GM12878 (cell line): ENCODE measurements around the gene PTPRS. TPM values are rescaled to one million over a fixed set of nuclear protein-coding genes. Genes with fewer than 3 reads are reported as not detected.

Experiments
- ATAC-seq: fragments of 200-7000 bp; cut with Tn5 transposase; 3 replicates; pipeline ENCODE4 v1.9.1; 2020; ENCODE audit warnings: mild to moderate bottlenecking, moderate library complexity
- BruUV-seq: library from RNA; stranded (reverse); fragments of 400-500 nt; replicated peaks from 2 replicates; lab custom pipeline; 2021; lab: Mats Ljungman, UMichigan
- CTCF ChIA-PET: fragments of 300-600 bp; sonication (Branson Sonifier 250); formaldehyde crosslinking; extraction: SDS; loops from one replicate; lab custom pipeline; 2021; ENCODE audit warnings: inconsistent platforms; lab: Yijun Ruan, JAX
- POLR2A ChIA-PET: fragments of 350-600 bp; formaldehyde crosslinking; extraction: SDS; loops from one replicate; lab custom pipeline; 2021; ENCODE audit warnings: inconsistent platforms; lab: Charles Lee
- RAD21 ChIA-PET: fragments of 300-600 bp; sonication (Branson Sonifier 250); formaldehyde crosslinking; loops from one replicate; lab custom pipeline; 2023; ENCODE audit warnings: antibody characterized with exemption; ENCODE audit not compliant: unreplicated experiment; lab: Charles Lee
- SMC1A ChIA-PET: fragments of 300-600 bp; sonication (Branson Sonifier 250); formaldehyde crosslinking; loops from one replicate; lab custom pipeline; 2023; ENCODE audit not compliant: unreplicated experiment, uncharacterized antibody; lab: Charles Lee
- DNase-seq: peaks from one replicate; pipeline ENCODE4 v3.0.0-alpha.2; 2011; ENCODE audit warnings: low read depth, low spot score
- FAIRE-seq: peaks from 3 replicates; lab custom pipeline; 2011; peaks lifted over from hg19 to GRCh38; lab: Jason Lieb, UNC
- H2AFZ ChIP-seq: 2 replicates; pipeline ENCODE4 v1.6.0; 2011; ENCODE audit warnings: low read depth, low read length, control low read depth; ENCODE audit not compliant: control insufficient read depth
- H3K27ac ChIP-seq: 2 replicates; pipeline ENCODE4 v1.5.1; 2011; ENCODE audit warnings: control low read depth; ENCODE audit not compliant: control insufficient read depth, insufficient read depth
- H3K27me3 ChIP-seq, 2 experiments: replicated peaks in 1 of 2; 2 replicates each; pipeline versions ENCODE4 v1.6.0 to v1.6.1; 2011; ENCODE audit warnings: low read length in 1 of 2; ENCODE audit not compliant: control insufficient read depth in 2 of 2, insufficient read depth in 2 of 2
- H3K36me3 ChIP-seq, 2 experiments: 2 replicates each; pipeline ENCODE4 v1.5.1; 2011; ENCODE audit warnings: low read length in 1 of 2; ENCODE audit not compliant: control insufficient read depth in 2 of 2, insufficient read depth in 2 of 2
- H3K4me1 ChIP-seq: 2 replicates; pipeline ENCODE4 v1.6.1; 2011; ENCODE audit warnings: mild to moderate bottlenecking, low read length, moderate library complexity, mixed read lengths; ENCODE audit not compliant: control insufficient read depth, insufficient read depth
- H3K4me2 ChIP-seq: 2 replicates; pipeline ENCODE4 v1.6.0; 2011; ENCODE audit warnings: control low read depth; ENCODE audit not compliant: control insufficient read depth, insufficient read depth
- H3K4me3 ChIP-seq: fragments of 200-600 bp; sonication (generic); 2 replicates; pipeline ENCODE4 v1.5.1; 2016
- H3K79me2 ChIP-seq: 2 replicates; pipeline ENCODE4 v1.6.0; 2011; ENCODE audit warnings: low read length; ENCODE audit not compliant: control insufficient read depth, insufficient read depth
- H3K9ac ChIP-seq: 2 replicates; pipeline ENCODE4 v1.8.0; 2011; ENCODE audit warnings: low read length, control low read depth, mixed read lengths; ENCODE audit not compliant: control insufficient read depth, insufficient read depth
- H3K9me3 ChIP-seq: replicated peaks from 3 replicates; pipeline ENCODE4 v1.5.1; 2011; ENCODE audit warnings: mild to moderate bottlenecking, low read length; ENCODE audit not compliant: control insufficient read depth, insufficient read depth
- H4K20me1 ChIP-seq: 2 replicates; pipeline ENCODE4 v1.6.0; 2011; ENCODE audit not compliant: control insufficient read depth, insufficient read depth
- BCL11A ChIP-seq: IDR thresholded peaks from 2 replicates; pipeline ENCODE4 v1.6.1; 2011; ENCODE audit warnings: low read depth, low read length
- BMI1 ChIP-seq: fragments of 450-650 bp; IDR thresholded peaks from 2 replicates; pipeline ENCODE4 v1.6.1; 2016; ENCODE audit warnings: mild to moderate bottlenecking, moderate library complexity, borderline replicate concordance
- EED ChIP-seq: sonication (generic); IDR thresholded peaks from 2 replicates; pipeline ENCODE4 v1.6.1; 2016; ENCODE audit warnings: antibody characterized with exemption, low read depth
- JUND ChIP-seq: IDR thresholded peaks from 2 replicates; pipeline ENCODE4 v1.6.1; 2012; ENCODE audit warnings: low read depth, mild to moderate bottlenecking, low read length, improper control_type of control experiment, moderate library complexity
- KLF5 ChIP-seq: fragments of 450-650 bp; IDR thresholded peaks from 2 replicates; pipeline ENCODE4 v1.6.1; 2014; ENCODE audit warnings: mild to moderate bottlenecking; ENCODE audit not compliant: partially characterized antibody
- LARP7 ChIP-seq: fragments of 450-650 bp; IDR thresholded peaks from 2 replicates; pipeline ENCODE4 v1.6.1; 2017; ENCODE audit warnings: mild to moderate bottlenecking
- MEF2B ChIP-seq: fragments of 450-650 bp; IDR thresholded peaks from 2 replicates; pipeline ENCODE4 v1.6.1; 2018; ENCODE audit warnings: mild to moderate bottlenecking, moderate library complexity; ENCODE audit not compliant: partially characterized antibody, poor library complexity, severe bottlenecking
- MTA2 ChIP-seq: fragments of 450-650 bp; IDR thresholded peaks from 2 replicates; pipeline ENCODE4 v1.6.1; 2016; ENCODE audit warnings: low read depth, mild to moderate bottlenecking, moderate library complexity
- MTA3 ChIP-seq: IDR thresholded peaks from 2 replicates; pipeline ENCODE4 v1.6.1; 2012; ENCODE audit warnings: low read length, inconsistent platforms, borderline replicate concordance
- PAX8 ChIP-seq: fragments of 450-650 bp; IDR thresholded peaks from 2 replicates; pipeline ENCODE4 v1.6.1; 2017; ENCODE audit warnings: mild to moderate bottlenecking, moderate library complexity
- POLR2A ChIP-seq: IDR thresholded peaks from 2 replicates; pipeline ENCODE4 v1.6.1; 2011; ENCODE audit warnings: low read depth, mild to moderate bottlenecking, low read length
- POLR2AphosphoS5 ChIP-seq: IDR thresholded peaks from 2 replicates; pipeline ENCODE4 v1.6.1; 2011; ENCODE audit warnings: mild to moderate bottlenecking, low read length, inconsistent platforms
- RCOR1 ChIP-seq: conservative IDR thresholded peaks from 2 replicates; pipeline ENCODE4 v1.6.1; 2012; ENCODE audit warnings: low read depth, low read length, improper control_type of control experiment
- ZNF207 ChIP-seq: fragments of 450-650 bp; IDR thresholded peaks from 2 replicates; pipeline ENCODE4 v1.6.1; 2014; ENCODE audit warnings: antibody characterized with exemption, mild to moderate bottlenecking, borderline replicate concordance
- ZNF217 ChIP-seq: fragments of 450-650 bp; IDR thresholded peaks from 2 replicates; pipeline ENCODE4 v1.6.1; 2017; ENCODE audit warnings: antibody characterized with exemption, mild to moderate bottlenecking
- ZZZ3 ChIP-seq: IDR thresholded peaks from 2 replicates; pipeline ENCODE4 v1.6.1; 2011; ENCODE audit warnings: low read depth; ENCODE audit not compliant: control insufficient read depth, insufficient read length
- whole genome bisulfite sequencing: methylation state at CpG from one replicate; pipeline ENCODE4 v1.1.6; 2016; ENCODE audit warnings: low lambda C conversion rate; ENCODE audit not compliant: insufficient replicate concordance, insufficient coverage; ENCODE audit errors: missing lambda C conversion rate; 5-methylcytosine and 5-hydroxymethylcytosine counted together
- in situ Hi-C: fragments of 300-500 bp; cut with MboI; formaldehyde crosslinking; loops from 9 replicates; pipeline ENCODE4 v1.14.3; 2018; ENCODE audit warnings: mixed read lengths
- intact Hi-C: fragments of 100-400 bp; cut with micrococcal nuclease; formaldehyde crosslinking; loops from one replicate; pipeline ENCODE4 v1.14.2; 2022; ENCODE audit not compliant: unreplicated experiment
- polyA plus RNA-seq, 11 experiments: library from polyadenylated mRNA; depleted of rRNA in 4 of 11; unstranded in 6 of 11; stranded (reverse) in 5 of 11; fragments of >200 nt; fragmentation: Nextera tagmentation in 4 of 11; fragmentation: Illumina TruSeq in 1 of 11; extraction: Ambion mirVana in 4 of 11; extraction: Trizol in 1 of 11; gene quantifications; 1 replicate in 1 of 11; 2 replicates in 10 of 11; pipeline versions ENCODE4 v1.2.1 to v1.2.3, GENCODE V29; 2011 to 2016; ENCODE audit warnings: inconsistent platforms in 2 of 11, missing spikeins in 2 of 11, low read depth in 1 of 11
- total RNA-seq, 4 experiments: library from RNA; depleted of rRNA in 3 of 4; stranded (reverse); fragments of >200 nt in 3 of 4; fragmentation: Illumina TruSeq in 1 of 4; extraction: Trizol in 1 of 4; gene quantifications; 2 replicates each; pipeline versions ENCODE4 v1.2.1 to v1.2.3, GENCODE V29; 2013 to 2021
- TF ChIP-seq, protein P1 (sequence below): fragments of 450-650 bp; IDR thresholded peaks from 2 replicates; pipeline ENCODE4 v1.6.1; 2014; ENCODE audit warnings: mild to moderate bottlenecking
- TF ChIP-seq, protein P2 (sequence below): fragments of 450-650 bp; IDR thresholded peaks from 2 replicates; pipeline ENCODE4 v1.6.1; 2017; ENCODE audit warnings: mild to moderate bottlenecking

The PTPRS gene
- total and polyA plus RNA-seq, 10 of the 15 experiments (the other 5 are each of a cell fraction or from before 2014, with no cell fraction given) = 0.09 to 32.1 (median 0.71) TPM

DNA sequence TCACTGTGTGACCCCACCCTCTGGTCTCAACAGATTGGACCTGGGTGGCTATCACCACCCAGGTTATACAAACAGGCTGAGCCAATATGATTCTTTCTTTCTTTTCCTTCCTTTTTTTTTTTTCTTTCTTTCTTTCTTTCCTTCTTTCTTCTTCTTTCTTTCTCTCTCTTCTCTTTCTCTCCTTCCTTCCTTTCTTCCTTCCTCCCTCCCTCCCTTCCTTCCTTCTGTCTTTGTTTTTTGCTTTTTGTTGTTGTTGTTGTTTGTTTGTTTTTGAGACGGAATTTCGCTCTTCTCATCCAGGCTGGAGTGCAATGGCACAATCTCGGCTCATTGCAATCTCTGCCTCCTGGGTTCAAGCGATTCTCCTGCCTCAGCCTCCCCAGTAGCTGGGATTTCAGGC lies 17.0 kb upstream of the PTPRS start:
- no TSS peak for BruUV-seq
- SMC1A ChIA-PET = no interaction called here
- H3K9ac ChIP-seq = no peak overlapping the region
- intact Hi-C loops = no loop called here
- WGBS = 47% methylated on average over 4 of the region's 4 CpGs
- CTCF ChIA-PET = interaction anchor here (1.2 to 1.6 kb wide), 2 partner anchors 36 to 302 kb away, joined by 4 to 5 read pairs; no protein-coding TSS in a partner anchor
- no peak overlapping the region for H3K4me3 ChIP-seq
- no peaks in the 10 kb centered on the region for H3K9me3 ChIP-seq
- ATAC-seq (no peak), DNase-seq (no peak), FAIRE-seq (no peak)
- no peaks in the 10 kb centered on the region for H3K36me3 ChIP-seq
- POLR2A ChIA-PET = interaction anchor here (0.7 kb wide), 1 partner anchor 179 kb away, joined by 3 read pairs; no protein-coding TSS in a partner anchor
- H3K27me3 ChIP-seq = no peaks in the 10 kb centered on the region
- in situ Hi-C loops = no loop called here
- no peak overlapping the region for H2AFZ ChIP-seq
- no peak overlapping the region for H3K4me2 ChIP-seq
- no peaks in the 10 kb centered on the region for H3K4me1 ChIP-seq
- RAD21 ChIA-PET = no interaction called here
- no peaks in the 10 kb centered on the region for H4K20me1 ChIP-seq
- no peak for TF ChIP-seq ZNF207
- no peak for TF ChIP-seq POLR2A
- no peak for TF ChIP-seq MEF2B
- TF ChIP-seq BMI1 = no peak
- TF ChIP-seq JUND = no peak
- no peak for TF ChIP-seq ZNF217
- no peak for TF ChIP-seq POLR2AphosphoS5
- no peak for TF ChIP-seq ZZZ3
- TF ChIP-seq, protein P1, sequence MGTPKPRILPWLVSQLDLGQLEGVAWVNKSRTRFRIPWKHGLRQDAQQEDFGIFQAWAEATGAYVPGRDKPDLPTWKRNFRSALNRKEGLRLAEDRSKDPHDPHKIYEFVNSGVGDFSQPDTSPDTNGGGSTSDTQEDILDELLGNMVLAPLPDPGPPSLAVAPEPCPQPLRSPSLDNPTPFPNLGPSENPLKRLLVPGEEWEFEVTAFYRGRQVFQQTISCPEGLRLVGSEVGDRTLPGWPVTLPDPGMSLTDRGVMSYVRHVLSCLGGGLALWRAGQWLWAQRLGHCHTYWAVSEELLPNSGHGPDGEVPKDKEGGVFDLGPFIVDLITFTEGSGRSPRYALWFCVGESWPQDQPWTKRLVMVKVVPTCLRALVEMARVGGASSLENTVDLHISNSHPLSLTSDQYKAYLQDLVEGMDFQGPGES = no peak
- no peak for TF ChIP-seq KLF5
- no peak for TF ChIP-seq MTA2
- no peak for TF ChIP-seq EED
- TF ChIP-seq LARP7 = no peak
- TF ChIP-seq, protein P2, sequence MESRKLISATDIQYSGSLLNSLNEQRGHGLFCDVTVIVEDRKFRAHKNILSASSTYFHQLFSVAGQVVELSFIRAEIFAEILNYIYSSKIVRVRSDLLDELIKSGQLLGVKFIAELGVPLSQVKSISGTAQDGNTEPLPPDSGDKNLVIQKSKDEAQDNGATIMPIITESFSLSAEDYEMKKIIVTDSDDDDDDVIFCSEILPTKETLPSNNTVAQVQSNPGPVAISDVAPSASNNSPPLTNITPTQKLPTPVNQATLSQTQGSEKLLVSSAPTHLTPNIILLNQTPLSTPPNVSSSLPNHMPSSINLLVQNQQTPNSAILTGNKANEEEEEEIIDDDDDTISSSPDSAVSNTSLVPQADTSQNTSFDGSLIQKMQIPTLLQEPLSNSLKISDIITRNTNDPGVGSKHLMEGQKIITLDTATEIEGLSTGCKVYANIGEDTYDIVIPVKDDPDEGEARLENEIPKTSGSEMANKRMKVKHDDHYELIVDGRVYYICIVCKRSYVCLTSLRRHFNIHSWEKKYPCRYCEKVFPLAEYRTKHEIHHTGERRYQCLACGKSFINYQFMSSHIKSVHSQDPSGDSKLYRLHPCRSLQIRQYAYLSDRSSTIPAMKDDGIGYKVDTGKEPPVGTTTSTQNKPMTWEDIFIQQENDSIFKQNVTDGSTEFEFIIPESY = no peak
- no peak for TF ChIP-seq BCL11A
- no peak for TF ChIP-seq RCOR1
- no peak for TF ChIP-seq MTA3
- TF ChIP-seq PAX8 = no peak
- TF ChIP-seq, all 136 proteins: peak for 0
- Histone ChIP-seq H3K27ac (no peak overlapping the region), H3K79me2 (no peaks in the 10 kb centered on the region)
